Osteoblast (primary cell): ENCODE results near the gene ACBD6. TPM values are rescaled to one million over a fixed set of nuclear protein-coding genes. Genes with fewer than 3 reads are reported as not detected.
"Not testable (repeated sequence)": the region's sequence is repeated elsewhere in the genome, so short reads cannot be mapped to it uniquely, and the experiment has no call there.

Experiments
- DNase-seq: peaks from one replicate; pipeline ENCODE4 v3.0.0; 2011; ENCODE audit warnings: low spot score, mixed read lengths; ENCODE audit not compliant: insufficient read length; ENCODE audit errors: missing footprints
- H2AFZ ChIP-seq: 2 replicates; pipeline ENCODE4 v1.6.0; 2011; ENCODE audit warnings: mild to moderate bottlenecking, low read length
- H3K27ac ChIP-seq: 2 replicates; pipeline ENCODE4 v1.5.1; 2011; ENCODE audit warnings: mild to moderate bottlenecking, low read depth, low read length, moderate library complexity
- H3K27me3 ChIP-seq: 2 replicates; pipeline ENCODE4 v1.6.0; 2012; ENCODE audit warnings: mild to moderate bottlenecking, control low read depth, inconsistent platforms, low read length, moderate library complexity; ENCODE audit not compliant: insufficient read depth
- H3K36me3 ChIP-seq: 2 replicates; pipeline ENCODE4 v1.5.1; 2011; ENCODE audit warnings: mild to moderate bottlenecking, low read length, control low read depth, moderate library complexity; ENCODE audit not compliant: insufficient read depth
- H3K4me1 ChIP-seq: 2 replicates; pipeline ENCODE4 v1.5.1; 2011; ENCODE audit warnings: mild to moderate bottlenecking, low read length, control low read depth, moderate library complexity; ENCODE audit not compliant: insufficient read depth
- H3K4me2 ChIP-seq: 2 replicates; pipeline ENCODE4 v1.6.0; 2011; ENCODE audit warnings: mild to moderate bottlenecking, low read length; ENCODE audit not compliant: insufficient read depth
- H3K4me3 ChIP-seq: fragments of 200-600 bp; sonication (generic); 3 replicates; pipeline ENCODE4 v1.5.1; 2012; ENCODE audit warnings: mild to moderate bottlenecking, low read length, inconsistent platforms; ENCODE audit not compliant: insufficient read depth
- H3K79me2 ChIP-seq: 2 replicates; pipeline ENCODE4 v1.6.0; 2012; ENCODE audit warnings: mild to moderate bottlenecking, low read length, control low read depth, inconsistent platforms; ENCODE audit not compliant: insufficient read depth
- H3K9me3 ChIP-seq: 2 replicates; pipeline ENCODE4 v1.5.1; 2011; ENCODE audit warnings: low read depth, low read length, control low read depth
- H4K20me1 ChIP-seq: 2 replicates; pipeline ENCODE4 v1.6.0; 2012; ENCODE audit warnings: mild to moderate bottlenecking, low read length, control low read depth; ENCODE audit not compliant: insufficient read depth
- total RNA-seq: library from RNA; depleted of rRNA; stranded (reverse); fragments of >200 nt; gene quantifications from 2 replicates; pipeline ENCODE4 v1.2.3, GENCODE V29; 2012
- TF ChIP-seq, protein P1 (sequence below): IDR thresholded peaks from 2 replicates; pipeline ENCODE4 v1.5.1; 2011; ENCODE audit warnings: mild to moderate bottlenecking, low read depth, low read length, moderate library complexity; ENCODE audit errors: extremely low read depth

ACBD6 gene
- total RNA-seq, 1 donor: 55.7 TPM

DNA sequence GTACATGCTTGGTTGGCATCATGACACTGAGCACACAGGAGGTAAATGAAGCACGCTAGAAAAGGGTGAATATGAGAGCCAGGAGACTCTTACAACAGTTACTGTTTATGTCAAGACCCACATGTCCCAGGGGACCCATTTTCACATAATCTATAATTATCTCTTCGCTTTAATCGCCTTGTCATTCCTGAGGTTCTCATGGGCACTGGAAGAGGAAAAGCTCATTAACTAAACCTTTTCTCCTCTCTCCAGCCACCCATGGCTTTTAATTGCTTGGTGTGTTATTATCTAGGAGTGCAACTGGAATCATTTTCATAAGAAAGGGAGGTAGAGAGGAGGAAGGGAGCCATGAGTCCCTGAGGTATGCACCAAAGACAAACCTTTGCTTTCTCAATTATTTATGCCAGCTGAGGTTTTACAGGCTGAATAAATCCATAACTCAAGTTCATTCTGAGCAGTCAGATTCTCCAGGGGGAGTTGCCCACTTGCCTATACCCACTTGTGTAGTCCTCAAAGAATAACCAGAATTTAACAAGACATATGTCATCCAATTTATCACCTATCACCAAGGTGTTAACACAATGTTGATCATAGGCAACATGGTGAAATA, 77.4 kb downstream of the ACBD6 start:
- Histone ChIP-seq H4K20me1 (peaks cover 23% of the 10 kb centered on the region), H3K4me1 (no peaks in the 10 kb centered on the region), H3K36me3 (no peaks in the 10 kb centered on the region), H3K4me3 (no peak overlapping the region), H3K4me2 (no peak overlapping the region), H3K27me3 (no peaks in the 10 kb centered on the region), H3K79me2 (peaks cover 11% of the 10 kb centered on the region), H3K27ac (no peak overlapping the region), H3K9me3 (peaks cover 2% of the 10 kb centered on the region), H2AFZ (no peak overlapping the region)
- no peak for DNase-seq
- TF ChIP-seq, protein P1, sequence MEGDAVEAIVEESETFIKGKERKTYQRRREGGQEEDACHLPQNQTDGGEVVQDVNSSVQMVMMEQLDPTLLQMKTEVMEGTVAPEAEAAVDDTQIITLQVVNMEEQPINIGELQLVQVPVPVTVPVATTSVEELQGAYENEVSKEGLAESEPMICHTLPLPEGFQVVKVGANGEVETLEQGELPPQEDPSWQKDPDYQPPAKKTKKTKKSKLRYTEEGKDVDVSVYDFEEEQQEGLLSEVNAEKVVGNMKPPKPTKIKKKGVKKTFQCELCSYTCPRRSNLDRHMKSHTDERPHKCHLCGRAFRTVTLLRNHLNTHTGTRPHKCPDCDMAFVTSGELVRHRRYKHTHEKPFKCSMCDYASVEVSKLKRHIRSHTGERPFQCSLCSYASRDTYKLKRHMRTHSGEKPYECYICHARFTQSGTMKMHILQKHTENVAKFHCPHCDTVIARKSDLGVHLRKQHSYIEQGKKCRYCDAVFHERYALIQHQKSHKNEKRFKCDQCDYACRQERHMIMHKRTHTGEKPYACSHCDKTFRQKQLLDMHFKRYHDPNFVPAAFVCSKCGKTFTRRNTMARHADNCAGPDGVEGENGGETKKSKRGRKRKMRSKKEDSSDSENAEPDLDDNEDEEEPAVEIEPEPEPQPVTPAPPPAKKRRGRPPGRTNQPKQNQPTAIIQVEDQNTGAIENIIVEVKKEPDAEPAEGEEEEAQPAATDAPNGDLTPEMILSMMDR: no peak

DNA sequence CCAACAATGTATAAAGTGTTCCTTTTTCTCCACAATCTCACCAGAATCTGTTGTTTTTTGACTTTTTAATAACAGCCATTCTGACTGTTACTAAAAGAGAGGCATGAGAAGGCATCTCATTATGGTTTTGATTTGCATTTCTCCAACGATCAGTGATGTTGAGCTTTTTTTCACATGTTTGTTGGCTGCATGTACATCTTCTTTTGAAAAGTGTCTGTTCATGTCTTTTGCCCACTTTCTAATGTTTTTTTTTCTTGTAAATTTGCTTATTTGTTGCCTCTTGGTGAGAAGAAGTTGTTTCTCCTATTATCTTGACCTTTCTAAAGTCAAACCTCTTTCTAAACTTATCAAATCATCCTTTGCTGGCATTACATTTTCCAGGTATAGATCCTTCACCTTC, 80.8 kb downstream of the ACBD6 start:
- Histone ChIP-seq H4K20me1 (peaks cover 24% of the 10 kb centered on the region), H3K4me1 (no peaks in the 10 kb centered on the region), H2AFZ (no peak overlapping the region), H3K27ac (no peak overlapping the region), H3K9me3 (peaks cover 2% of the 10 kb centered on the region), H3K36me3 (no peaks in the 10 kb centered on the region), H3K4me3 (no peak overlapping the region), H3K79me2 (peaks cover 11% of the 10 kb centered on the region), H3K27me3 (no peaks in the 10 kb centered on the region), H3K4me2 (no peak overlapping the region)
- TF ChIP-seq, protein P1: no peak
- DNase-seq: no peak

DNA sequence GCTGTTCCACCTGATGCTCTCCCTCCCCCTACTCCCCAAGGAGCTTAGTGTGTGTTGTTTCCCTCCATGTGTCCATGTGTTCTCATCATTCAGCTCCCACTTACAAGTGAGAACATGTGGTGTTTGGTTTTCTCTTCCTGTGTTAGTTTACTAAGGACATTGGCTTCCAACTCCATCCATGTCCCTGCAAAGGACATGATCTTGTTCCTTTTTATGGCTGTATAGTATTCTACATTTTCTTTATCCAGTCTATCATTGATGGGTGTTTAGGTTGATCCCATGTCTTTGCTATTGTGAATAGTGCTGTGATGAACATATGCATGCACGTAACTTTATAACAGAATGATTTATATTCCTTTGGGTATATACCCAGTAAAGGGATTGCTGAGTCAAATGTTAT, 81.2 kb downstream of the ACBD6 start:
- H3K4me1 ChIP-seq, H3K9me3 ChIP-seq, H3K4me2 ChIP-seq, H3K27ac ChIP-seq, H2AFZ ChIP-seq, H3K36me3 ChIP-seq, H3K27me3 ChIP-seq, DNase-seq, H3K4me3 ChIP-seq: not testable (repeated sequence)
- peaks cover 21% of the 10 kb centered on the region for H4K20me1 ChIP-seq
- peaks cover 11% of the 10 kb centered on the region for H3K79me2 ChIP-seq

DNA sequence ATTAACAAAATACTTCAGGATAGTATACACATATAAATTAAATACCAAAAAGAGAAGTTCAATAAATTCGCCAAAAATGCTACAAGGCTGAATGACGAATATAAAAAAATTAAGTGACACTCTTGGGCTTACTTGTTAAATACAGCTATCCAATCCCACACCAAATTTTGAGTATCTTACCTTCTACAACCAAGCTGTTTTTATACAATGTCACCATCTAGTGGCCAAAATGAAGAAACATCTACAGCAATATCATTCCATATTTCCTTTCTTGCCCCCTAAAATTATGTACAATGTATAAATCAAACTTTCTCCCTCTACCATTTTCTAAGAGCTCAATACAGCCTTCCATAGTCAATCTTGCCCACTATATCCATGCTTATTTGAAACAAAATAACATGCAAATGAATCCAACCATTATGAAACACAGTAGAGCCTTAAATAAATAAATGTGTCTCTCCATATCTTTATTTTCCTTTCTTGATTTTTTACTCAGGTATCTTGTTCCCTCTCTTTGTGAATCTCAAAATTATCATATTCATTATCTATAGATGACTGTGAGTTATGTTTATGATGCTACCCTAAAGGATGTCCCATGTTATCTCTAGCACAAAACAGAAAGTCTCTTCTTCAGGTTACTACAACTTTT, 86.3 kb downstream of the ACBD6 start:
- Histone ChIP-seq H3K36me3 (no peaks in the 10 kb centered on the region), H3K4me3 (no peak overlapping the region), H3K4me2 (no peak overlapping the region), H3K9me3 (no peaks in the 10 kb centered on the region), H3K79me2 (peaks cover 2% of the 10 kb centered on the region), H3K27me3 (no peaks in the 10 kb centered on the region), H3K4me1 (no peaks in the 10 kb centered on the region), H3K27ac (no peak overlapping the region), H2AFZ (no peak overlapping the region), H4K20me1 (peaks cover 2% of the 10 kb centered on the region)
- DNase-seq: peak; percentile 78
- TF ChIP-seq, protein P1: peak; percentile 66
